Activated T-cell treated with anti-CD3 and anti-CD28 coated beads, Interleukin-2, amount 50 U/mL, for 4 hours (primary cell): ENCODE measurements around the gene CCL25. TPM values are rescaled to one million over a fixed set of nuclear protein-coding genes. Genes with fewer than 3 reads are reported as not detected.

ENCODE experiments used
- ATAC-seq, 2 donors: fragments of 200-7000 bp; cut with Tn5 transposase; one replicate each; pipeline ENCODE4 v1.10.0; 2021
- DNase-seq: peaks from one replicate; pipeline ENCODE4 v3.0.0-alpha.2; 2020
- H3K27me3 Mint-ChIP-seq: one replicate; pipeline ENCODE4 v1.8.0; 2021; ENCODE audit warnings: low read depth, mixed read lengths
- H3K36me3 Mint-ChIP-seq: one replicate; pipeline ENCODE4 v1.8.0; 2022; ENCODE audit warnings: mixed read lengths; ENCODE audit not compliant: insufficient read depth
- H3K4me1 Mint-ChIP-seq: one replicate; pipeline ENCODE4 v1.8.0; 2021; ENCODE audit warnings: low read depth, mixed read lengths
- H3K4me3 Mint-ChIP-seq: one replicate; pipeline ENCODE4 v1.8.0; 2021; ENCODE audit warnings: mild to moderate bottlenecking, moderate library complexity, mixed read lengths
- H3K9me3 Mint-ChIP-seq: one replicate; pipeline ENCODE4 v1.8.0; 2021; ENCODE audit warnings: mixed read lengths
- total RNA-seq, 3 donors: library from RNA; stranded (reverse); gene quantifications; one replicate each; pipeline ENCODE4 v1.2.1, GENCODE V29; 2021

The CCL25 gene
- total RNA-seq, 3 donors from 2014 or later: not detected

GRCh38 chr19:8085598-8086408 is 33.2 kb downstream of the CCL25 start:
- H3K4me3 Mint-ChIP-seq: no peak overlapping the region
- DNase-seq (no peak), ATAC-seq (no peak)
- no peaks in the 10 kb centered on the region for H3K36me3 Mint-ChIP-seq
- peaks cover 7% of the 10 kb centered on the region for H3K27me3 Mint-ChIP-seq
- no peaks in the 10 kb centered on the region for H3K4me1 Mint-ChIP-seq
- no peaks in the 10 kb centered on the region for H3K9me3 Mint-ChIP-seq

GRCh38 chr19:8086849-8087248 is 34.3 kb downstream of the CCL25 start:
- Mint-ChIP-seq H3K9me3 (no peaks in the 10 kb centered on the region), H3K36me3 (no peaks in the 10 kb centered on the region), H3K27me3 (peaks cover 7% of the 10 kb centered on the region), H3K4me1 (no peaks in the 10 kb centered on the region), H3K4me3 (no peak overlapping the region)
- ATAC-seq: no peak
- DNase-seq: no peak

GRCh38 chr19:8087876-8088275 is 35.3 kb downstream of the CCL25 start:
- no peaks in the 10 kb centered on the region for H3K9me3 Mint-ChIP-seq
- DNase-seq: no peak
- no peak overlapping the region for H3K4me3 Mint-ChIP-seq
- ATAC-seq: no peak
- peaks cover 7% of the 10 kb centered on the region for H3K27me3 Mint-ChIP-seq
- no peaks in the 10 kb centered on the region for H3K4me1 Mint-ChIP-seq
- H3K36me3 Mint-ChIP-seq: no peaks in the 10 kb centered on the region

GRCh38 chr19:8088752-8089663 is 36.4 kb downstream of the CCL25 start:
- peaks cover 3% of the 10 kb centered on the region for H3K27me3 Mint-ChIP-seq
- peaks cover under 1% of the 10 kb centered on the region for H3K9me3 Mint-ChIP-seq
- H3K4me3 Mint-ChIP-seq: no peak overlapping the region
- DNase-seq (no peak), ATAC-seq (no peak)
- H3K4me1 Mint-ChIP-seq: no peaks in the 10 kb centered on the region
- H3K36me3 Mint-ChIP-seq: no peaks in the 10 kb centered on the region

GRCh38 chr19:8089664-8090601 is 37.4 kb downstream of the CCL25 start:
- Mint-ChIP-seq H3K27me3 (peaks cover 3% of the 10 kb centered on the region), H3K4me1 (no peaks in the 10 kb centered on the region), H3K36me3 (no peaks in the 10 kb centered on the region), H3K9me3 (peaks cover 5% of the 10 kb centered on the region), H3K4me3 (no peak overlapping the region)
- ATAC-seq (no peak), DNase-seq (no peak)

- H3K4me1 Mint-ChIP-seq: no peaks in the 10 kb centered on the region
- H3K36me3 Mint-ChIP-seq: no peaks in the 10 kb centered on the region
- DNase-seq: no peak
- peaks cover 5% of the 10 kb centered on the region for H3K9me3 Mint-ChIP-seq
- ATAC-seq: no peak
- no peaks in the 10 kb centered on the region for H3K27me3 Mint-ChIP-seq
- no peak overlapping the region for H3K4me3 Mint-ChIP-seq
These were observed 38.4 kb downstream of the CCL25 start for GRCh38 chr19:8090950-8091349.

- Mint-ChIP-seq H3K4me1 (no peaks in the 10 kb centered on the region), H3K9me3 (peaks cover 10% of the 10 kb centered on the region), H3K36me3 (no peaks in the 10 kb centered on the region), H3K27me3 (peaks cover 3% of the 10 kb centered on the region), H3K4me3 (no peak overlapping the region)
- no peak for DNase-seq
- ATAC-seq: no peak
These were observed 41.2 kb downstream of the CCL25 start for GRCh38 chr19:8093740-8094139.

- no peaks in the 10 kb centered on the region for H3K36me3 Mint-ChIP-seq
- no peak for ATAC-seq
- no peak for DNase-seq
- H3K4me1 Mint-ChIP-seq: no peaks in the 10 kb centered on the region
- no peak overlapping the region for H3K4me3 Mint-ChIP-seq
- peaks cover 10% of the 10 kb centered on the region for H3K9me3 Mint-ChIP-seq
- H3K27me3 Mint-ChIP-seq: peaks cover 3% of the 10 kb centered on the region
These were observed 41.8 kb downstream of the CCL25 start for GRCh38 chr19:8094336-8094735.

- H3K9me3 Mint-ChIP-seq: peaks cover 10% of the 10 kb centered on the region
- no peaks in the 10 kb centered on the region for H3K4me1 Mint-ChIP-seq
- peaks cover 3% of the 10 kb centered on the region for H3K27me3 Mint-ChIP-seq
- no peaks in the 10 kb centered on the region for H3K36me3 Mint-ChIP-seq
- no peak overlapping the region for H3K4me3 Mint-ChIP-seq
- DNase-seq (no peak), ATAC-seq (no peak)
These were observed 42.9 kb downstream of the CCL25 start for GRCh38 chr19:8095354-8095886.

GRCh38 chr19:8096071-8096470 is 43.5 kb downstream of the CCL25 start:
- ATAC-seq: no peak
- no peaks in the 10 kb centered on the region for H3K4me1 Mint-ChIP-seq
- no peak for DNase-seq
- no peak overlapping the region for H3K4me3 Mint-ChIP-seq
- H3K36me3 Mint-ChIP-seq: no peaks in the 10 kb centered on the region
- H3K9me3 Mint-ChIP-seq: peaks cover 10% of the 10 kb centered on the region
- H3K27me3 Mint-ChIP-seq: peaks cover 6% of the 10 kb centered on the region

- Mint-ChIP-seq H3K9me3 (peaks cover 10% of the 10 kb centered on the region), H3K27me3 (peaks cover 9% of the 10 kb centered on the region), H3K36me3 (no peaks in the 10 kb centered on the region), H3K4me1 (no peaks in the 10 kb centered on the region), H3K4me3 (no peak overlapping the region)
- no peak for ATAC-seq
- no peak for DNase-seq
These were observed 44.6 kb downstream of the CCL25 start for GRCh38 chr19:8097198-8097597.

- Mint-ChIP-seq H3K27me3 (peaks cover 9% of the 10 kb centered on the region), H3K4me1 (no peaks in the 10 kb centered on the region), H3K9me3 (peaks cover 10% of the 10 kb centered on the region), H3K36me3 (no peaks in the 10 kb centered on the region), H3K4me3 (no peak overlapping the region)
- DNase-seq (no peak), ATAC-seq (no peak)
These were observed 45.4 kb downstream of the CCL25 start for GRCh38 chr19:8097681-8098567.

- no peak for DNase-seq
- H3K36me3 Mint-ChIP-seq: no peaks in the 10 kb centered on the region
- H3K9me3 Mint-ChIP-seq: peaks cover 4% of the 10 kb centered on the region
- no peaks in the 10 kb centered on the region for H3K4me1 Mint-ChIP-seq
- H3K4me3 Mint-ChIP-seq: no peak overlapping the region
- no peak for ATAC-seq
- H3K27me3 Mint-ChIP-seq: peaks cover 12% of the 10 kb centered on the region
These were observed 48.8 kb downstream of the CCL25 start for GRCh38 chr19:8101311-8101710.
